Measurements from ENCODE around the gene GSTM4. TPM values are rescaled to one million over a fixed set of nuclear protein-coding genes. Genes with fewer than 3 reads are reported as not detected.
A peak's percentile ranks its signal among the peaks of the same experiment; 100 is the strongest.

The GSTM4 gene
- total and polyA plus RNA-seq, 9 of the 15 experiments (the other 6 are each of a cell fraction or from before 2014, with no cell fraction given): 18.8 to 53.4 (median 38.8) TPM

DNA sequence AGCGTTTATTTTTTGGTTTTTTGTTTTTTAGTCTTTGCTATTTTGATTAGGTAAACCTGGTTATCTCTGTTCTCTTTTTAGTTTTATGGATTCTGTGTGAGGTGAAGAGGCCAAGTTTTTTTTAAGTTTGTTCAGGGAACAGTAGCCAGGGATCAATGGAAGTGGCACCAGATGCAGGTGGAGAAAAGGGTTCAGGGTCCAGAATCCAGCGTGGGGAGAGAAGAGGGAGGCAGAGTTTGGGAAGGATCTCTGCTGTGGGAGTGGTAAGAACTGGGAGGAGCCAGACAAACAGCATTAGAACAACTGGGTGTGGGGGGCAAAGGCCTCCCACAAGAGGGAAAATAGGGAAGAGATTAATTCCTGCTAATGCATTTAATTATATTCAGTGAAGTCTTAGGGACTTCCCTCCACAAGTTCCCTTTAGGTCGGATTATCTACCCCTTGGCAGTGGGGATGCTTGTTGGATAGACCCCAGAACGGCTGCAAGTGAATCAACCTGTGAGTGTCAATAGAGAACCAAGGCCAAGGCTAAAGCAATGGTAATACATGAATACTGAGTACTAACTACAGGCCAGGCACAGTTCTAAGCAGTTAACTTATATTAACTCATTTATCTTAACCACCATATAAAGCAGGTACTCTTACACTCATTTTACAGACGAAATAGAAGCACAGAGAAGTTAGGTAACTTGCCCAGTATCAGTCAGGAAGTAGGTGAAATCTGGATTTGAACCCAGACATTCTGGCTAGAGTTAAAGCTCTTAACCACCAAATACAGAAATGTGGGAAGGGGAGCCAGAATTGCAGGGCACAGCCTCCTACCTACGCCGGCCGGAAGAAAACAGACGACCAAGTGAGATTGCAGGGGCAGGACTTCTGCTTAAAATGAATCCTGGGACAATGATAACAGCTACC, 37.0 kb upstream of the GSTM4 start (continued):
- TF ChIP-seq, protein P1, sequence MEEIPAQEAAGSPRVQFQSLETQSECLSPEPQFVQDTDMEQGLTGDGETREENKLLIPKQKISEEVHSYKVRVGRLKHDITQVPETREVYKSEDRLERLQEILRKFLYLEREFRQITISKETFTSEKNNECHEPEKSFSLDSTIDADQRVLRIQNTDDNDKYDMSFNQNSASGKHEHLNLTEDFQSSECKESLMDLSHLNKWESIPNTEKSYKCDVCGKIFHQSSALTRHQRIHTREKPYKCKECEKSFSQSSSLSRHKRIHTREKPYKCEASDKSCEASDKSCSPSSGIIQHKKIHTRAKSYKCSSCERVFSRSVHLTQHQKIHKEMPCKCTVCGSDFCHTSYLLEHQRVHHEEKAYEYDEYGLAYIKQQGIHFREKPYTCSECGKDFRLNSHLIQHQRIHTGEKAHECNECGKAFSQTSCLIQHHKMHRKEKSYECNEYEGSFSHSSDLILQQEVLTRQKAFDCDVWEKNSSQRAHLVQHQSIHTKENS (CRISPR knock-in tag; IDR thresholded peaks at IDR 0.05): no peak
- TF ChIP-seq LCOR (CRISPR knock-in tag; IDR thresholded peaks at IDR 0.05) (no peak), GABPB1 (CRISPR knock-in tag; IDR thresholded peaks at IDR 0.05) (no peak), STAT5B (CRISPR knock-in tag; IDR thresholded peaks at IDR 0.05) (no peak), SNRNP70 (optimal IDR thresholded peaks at IDR 0.05; ENCODE audit: low read depth, low read length) (no peak), NR3C1 (CRISPR knock-in tag; IDR thresholded peaks at IDR 0.05) (no peak), ZNF764 (CRISPR knock-in tag; IDR thresholded peaks at IDR 0.05; ENCODE audit: low read depth) (no peak), RBM34 (IDR thresholded peaks at IDR 0.05; ENCODE audit: borderline replicate concordance, insufficient read depth, low read length) (no peak), MTF1 (CRISPR knock-in tag; IDR thresholded peaks at IDR 0.05; ENCODE audit: borderline replicate concordance) (no peak), WHSC1 (IDR thresholded peaks at IDR 0.05; ENCODE audit: low read length) (no peak), CEBPB (tag; IDR thresholded peaks at IDR 0.05) (no peak), ZNF75A (CRISPR knock-in tag; IDR thresholded peaks at IDR 0.05) (no peak), MAZ (CRISPR knock-in tag; conservative IDR thresholded peaks at IDR 0.05 in 1 of 2, IDR thresholded peaks at IDR 0.05 in 1 of 2) (no peak), KLF13 (tag; IDR thresholded peaks at IDR 0.05; ENCODE audit: borderline replicate concordance, low read depth) (no peak), GTF2B (IDR thresholded peaks at IDR 0.05; ENCODE audit: extremely low read depth, insufficient read length) (no peak), FOXM1 (IDR thresholded peaks at IDR 0.05; ENCODE audit: low read depth) (no peak), FOXM1 (CRISPR knock-in tag; IDR thresholded peaks at IDR 0.05; ENCODE audit: low read depth) (no peak)
- TF ChIP-seq, protein P2, sequence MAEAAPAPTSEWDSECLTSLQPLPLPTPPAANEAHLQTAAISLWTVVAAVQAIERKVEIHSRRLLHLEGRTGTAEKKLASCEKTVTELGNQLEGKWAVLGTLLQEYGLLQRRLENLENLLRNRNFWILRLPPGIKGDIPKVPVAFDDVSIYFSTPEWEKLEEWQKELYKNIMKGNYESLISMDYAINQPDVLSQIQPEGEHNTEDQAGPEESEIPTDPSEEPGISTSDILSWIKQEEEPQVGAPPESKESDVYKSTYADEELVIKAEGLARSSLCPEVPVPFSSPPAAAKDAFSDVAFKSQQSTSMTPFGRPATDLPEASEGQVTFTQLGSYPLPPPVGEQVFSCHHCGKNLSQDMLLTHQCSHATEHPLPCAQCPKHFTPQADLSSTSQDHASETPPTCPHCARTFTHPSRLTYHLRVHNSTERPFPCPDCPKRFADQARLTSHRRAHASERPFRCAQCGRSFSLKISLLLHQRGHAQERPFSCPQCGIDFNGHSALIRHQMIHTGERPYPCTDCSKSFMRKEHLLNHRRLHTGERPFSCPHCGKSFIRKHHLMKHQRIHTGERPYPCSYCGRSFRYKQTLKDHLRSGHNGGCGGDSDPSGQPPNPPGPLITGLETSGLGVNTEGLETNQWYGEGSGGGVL (CRISPR knock-in tag; IDR thresholded peaks at IDR 0.05): no peak
- TF ChIP-seq, protein P3, sequence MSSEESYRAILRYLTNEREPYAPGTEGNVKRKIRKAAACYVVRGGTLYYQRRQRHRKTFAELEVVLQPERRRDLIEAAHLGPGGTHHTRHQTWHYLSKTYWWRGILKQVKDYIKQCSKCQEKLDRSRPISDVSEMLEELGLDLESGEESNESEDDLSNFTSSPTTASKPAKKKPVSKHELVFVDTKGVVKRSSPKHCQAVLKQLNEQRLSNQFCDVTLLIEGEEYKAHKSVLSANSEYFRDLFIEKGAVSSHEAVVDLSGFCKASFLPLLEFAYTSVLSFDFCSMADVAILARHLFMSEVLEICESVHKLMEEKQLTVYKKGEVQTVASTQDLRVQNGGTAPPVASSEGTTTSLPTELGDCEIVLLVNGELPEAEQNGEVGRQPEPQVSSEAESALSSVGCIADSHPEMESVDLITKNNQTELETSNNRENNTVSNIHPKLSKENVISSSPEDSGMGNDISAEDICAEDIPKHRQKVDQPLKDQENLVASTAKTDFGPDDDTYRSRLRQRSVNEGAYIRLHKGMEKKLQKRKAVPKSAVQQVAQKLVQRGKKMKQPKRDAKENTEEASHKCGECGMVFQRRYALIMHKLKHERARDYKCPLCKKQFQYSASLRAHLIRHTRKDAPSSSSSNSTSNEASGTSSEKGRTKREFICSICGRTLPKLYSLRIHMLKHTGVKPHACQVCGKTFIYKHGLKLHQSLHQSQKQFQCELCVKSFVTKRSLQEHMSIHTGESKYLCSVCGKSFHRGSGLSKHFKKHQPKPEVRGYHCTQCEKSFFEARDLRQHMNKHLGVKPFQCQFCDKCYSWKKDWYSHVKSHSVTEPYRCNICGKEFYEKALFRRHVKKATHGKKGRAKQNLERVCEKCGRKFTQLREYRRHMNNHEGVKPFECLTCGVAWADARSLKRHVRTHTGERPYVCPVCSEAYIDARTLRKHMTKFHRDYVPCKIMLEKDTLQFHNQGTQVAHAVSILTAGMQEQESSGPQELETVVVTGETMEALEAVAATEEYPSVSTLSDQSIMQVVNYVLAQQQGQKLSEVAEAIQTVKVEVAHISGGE (CRISPR knock-in tag; IDR thresholded peaks at IDR 0.05): peak in 2 of 3 experiments; percentile 20 to 89; a peak in 2 of 6 replicates

Measured in K562 (cell line).